MM.1S (cell line): ENCODE results near the gene FAM110A.

Source experiments
- CTCF ChIP-seq: fragments of 300-600 bp; sonication (generic); IDR thresholded peaks from 2 replicates; pipeline ENCODE4 v1.5.1; 2016; ENCODE audit warnings: antibody characterized with exemption, low read length, mixed read lengths
- EZH2 ChIP-seq: fragments of 300-600 bp; sonication (generic); optimal IDR thresholded peaks from 2 replicates; pipeline ENCODE3; 2017; ENCODE audit warnings: low read depth, mild to moderate bottlenecking, antibody characterized with exemption, low read length, mixed read lengths

DNA sequence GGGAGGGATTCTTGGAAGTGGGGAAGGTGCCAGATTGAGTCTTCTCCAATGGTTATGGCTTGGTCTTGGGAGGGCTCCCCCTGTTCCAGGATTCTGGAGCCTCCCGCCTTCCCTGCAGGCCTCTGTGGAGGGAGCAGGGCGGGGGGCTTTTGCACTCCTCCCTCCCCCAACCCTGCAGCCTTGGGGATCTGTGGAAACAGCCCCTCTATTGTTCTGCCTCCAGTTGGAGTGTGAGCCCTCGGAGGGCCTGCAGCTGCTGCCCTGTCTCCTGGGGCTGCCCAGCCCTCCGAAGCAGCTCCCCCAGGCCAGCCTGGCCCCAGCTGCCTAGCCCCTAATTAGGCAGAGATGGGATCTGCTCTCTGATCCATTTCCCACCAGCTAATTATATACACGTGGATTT is 14.7 kb downstream of the FAM110A start:
- TF ChIP-seq CTCF (no peak), EZH2 (no peak)
